NT2/D1 (cell line): ENCODE measurements around the gene AP5M1.

ENCODE experiments used
- SUZ12 ChIP-seq: IDR thresholded peaks from 2 replicates; pipeline ENCODE4 v1.6.1; 2011; ENCODE audit not compliant: insufficient read length, insufficient read depth; ENCODE audit errors: extremely low read depth
- YY1 ChIP-seq: IDR thresholded peaks from 2 replicates; pipeline ENCODE4 v1.6.1; 2011; ENCODE audit not compliant: insufficient read length, insufficient read depth
- ZNF274 ChIP-seq: IDR thresholded peaks from 2 replicates; pipeline ENCODE4 v1.6.1; 2011; ENCODE audit warnings: mild to moderate bottlenecking, low read depth, low read length

DNA sequence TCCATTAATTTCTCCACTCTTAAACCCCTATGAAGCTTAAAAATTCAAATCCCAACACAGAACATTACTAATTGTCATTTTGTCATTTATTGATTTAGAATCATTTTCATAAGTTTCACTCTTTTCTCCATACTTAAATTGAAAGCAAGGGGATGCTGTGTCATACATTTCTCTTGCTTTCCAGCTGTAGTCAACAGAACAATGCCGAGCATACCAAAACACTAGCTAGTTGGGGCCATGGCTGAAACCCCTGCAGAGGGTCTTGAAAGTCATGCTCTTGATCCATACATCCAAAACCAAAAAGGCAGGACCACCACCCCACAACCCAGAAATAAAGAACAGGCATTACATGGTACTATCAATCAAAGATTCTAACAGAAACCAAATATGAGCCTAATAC lies 9.1 kb upstream of the AP5M1 start:
- no peak for TF ChIP-seq ZNF274
- no peak for TF ChIP-seq SUZ12
- no peak for TF ChIP-seq YY1
